Small intestine (tissue), 16 donors: ENCODE measurements around the gene SNAP29. TPM values are rescaled to one million over a fixed set of nuclear protein-coding genes. Genes with fewer than 3 reads are reported as not detected.

Source experiments
- DNase-seq, 2 donors: peaks; one replicate each; pipeline versions ENCODE4 v3.0.0 to v3.0.0-alpha.2; 2013
- FAIRE-seq: peaks from 2 replicates; lab custom pipeline; 2012; peaks lifted over from hg19 to GRCh38; lab: Jason Lieb, UNC
- H3K27ac ChIP-seq, 3 donors: one replicate each; pipeline ENCODE4 v1.5.1; 2013; ENCODE audit warnings: low read length in 2 of 3, mild to moderate bottlenecking in 2 of 3, control low read depth in 1 of 3, inconsistent platforms in 1 of 3, low read depth in 1 of 3, moderate library complexity in 1 of 3
- H3K27me3 ChIP-seq, 3 donors: one replicate each; pipeline ENCODE4 v1.6.1; 2013; ENCODE audit warnings: low read length in 3 of 3, inconsistent platforms in 1 of 3; ENCODE audit not compliant: control insufficient read depth in 3 of 3, insufficient read depth in 3 of 3
- H3K36me3 ChIP-seq, 3 donors: one replicate each; pipeline ENCODE4 v1.6.1; 2013; ENCODE audit warnings: low read length in 3 of 3, inconsistent platforms in 1 of 3, low read depth in 1 of 3, mild to moderate bottlenecking in 1 of 3, moderate library complexity in 1 of 3; ENCODE audit not compliant: control insufficient read depth in 3 of 3, insufficient read depth in 2 of 3
- H3K4me1 ChIP-seq, 3 donors: one replicate each; pipeline ENCODE4 v1.6.1; 2013; ENCODE audit warnings: low read length in 2 of 3, inconsistent platforms in 1 of 3, low read depth in 1 of 3, mild to moderate bottlenecking in 1 of 3, moderate library complexity in 1 of 3; ENCODE audit not compliant: control insufficient read depth in 3 of 3, insufficient read depth in 2 of 3
- H3K4me3 ChIP-seq, 3 donors: one replicate each; pipeline ENCODE4 v1.5.1; 2013; ENCODE audit warnings: low read length in 3 of 3, control low read depth in 1 of 3, inconsistent platforms in 1 of 3, low read depth in 1 of 3, mild to moderate bottlenecking in 1 of 3, moderate library complexity in 1 of 3
- H3K9me3 ChIP-seq, 2 donors: one replicate each; pipeline ENCODE4 v1.6.1; 2013; ENCODE audit warnings: low read depth in 1 of 2, low read length in 1 of 2; ENCODE audit not compliant: control insufficient read depth in 2 of 2, insufficient read depth in 1 of 2
- WGBS, 3 donors: extraction: QIAGEN DNeasy Blood & Tissue Kit; methylation state at CpG; one replicate each; pipeline ENCODE4 v1.1.7; 2013; 5-methylcytosine and 5-hydroxymethylcytosine counted together
- long read RNA-seq, 10 donors: transcript quantifications; one replicate each; lab custom pipeline, GENCODE V29; 2026
- polyA plus RNA-seq, 4 donors: library from polyadenylated mRNA; stranded (reverse) in 3 of 4; unstranded in 1 of 4; fragments of 200-250 nt in 3 of 4; fragments of 120-200 nt in 1 of 4; gene quantifications; one replicate each; pipeline versions ENCODE4 v1.2.1 to v1.2.3, GENCODE V29; 2013
- donor health status: healthy with polysubstance abuse.
- donor health status: control.
- donor health status: control.
- donor health status: Bipolar disorder and iron deficiency.
- donor health status: healthy.

SNAP29 gene
- 10 to 100 TPM; 13.8 to 32.2 (median 18.2) TPM for polyA plus RNA-seq
- long read RNA-seq, donor 1, full-length matches to known transcripts, result 31 of 60 reads
- long read RNA-seq, donor 1, partial matches to known transcripts, result 29 of 60 reads
- long read RNA-seq, donor 1, other reads (novel, unspliced or antisense), result 0 of 60 reads
- long read RNA-seq, donor 2, full-length matches to known transcripts, result 10 of 10 reads
- long read RNA-seq, donor 2, partial matches to known transcripts, result 0 of 10 reads
- long read RNA-seq, donor 2, other reads (novel, unspliced or antisense), result 0 of 10 reads
- long read RNA-seq, donor 3, full-length matches to known transcripts, result 12 of 17 reads
- long read RNA-seq, donor 3, partial matches to known transcripts, result 5 of 17 reads
- long read RNA-seq, donor 3, other reads (novel, unspliced or antisense), result 0 of 17 reads
- long read RNA-seq, donor 4, partial matches to known transcripts, result 0 of 1 reads
- long read RNA-seq, donor 4, other reads (novel, unspliced or antisense), result 0 of 1 reads
- long read RNA-seq, donor 5, full-length matches to known transcripts, result 5 of 5 reads
- long read RNA-seq, donor 5, partial matches to known transcripts, result 0 of 5 reads
- long read RNA-seq, donor 5, other reads (novel, unspliced or antisense), result 0 of 5 reads
- long read RNA-seq, donor 6, full-length matches to known transcripts, result 12 of 12 reads
- long read RNA-seq, donor 6, partial matches to known transcripts, result 0 of 12 reads
- long read RNA-seq, donor 6, other reads (novel, unspliced or antisense), result 0 of 12 reads
- long read RNA-seq, donor 7, full-length matches to known transcripts, result 19 of 30 reads
- long read RNA-seq, donor 7, partial matches to known transcripts, result 11 of 30 reads
- long read RNA-seq, donor 7, other reads (novel, unspliced or antisense), result 0 of 30 reads
- long read RNA-seq, donor 8, full-length matches to known transcripts, result 5 of 5 reads
- long read RNA-seq, donor 8, partial matches to known transcripts, result 0 of 5 reads
- long read RNA-seq, donor 8, other reads (novel, unspliced or antisense), result 0 of 5 reads
- long read RNA-seq, donor 9, full-length matches to known transcripts, result 5 of 5 reads
- long read RNA-seq, donor 9, partial matches to known transcripts, result 0 of 5 reads
- long read RNA-seq, donor 9, other reads (novel, unspliced or antisense), result 0 of 5 reads
- long read RNA-seq, donor 10, full-length matches to known transcripts, result 18 of 25 reads
- long read RNA-seq, donor 10, partial matches to known transcripts, result 7 of 25 reads
- long read RNA-seq, donor 10, other reads (novel, unspliced or antisense), result 0 of 25 reads

GRCh38 chr22:20858615-20859416 is at the start of gene SNAP29, which contains the start of gene PI4KA:
TSS of gene SNAP29 (plus strand) at chr22:20859007. CDS start at chr22:20859111, 104 bp downstream.
TSS of gene PI4KA (minus strand) at chr22:20858811. CDS start at chr22:20858725, 86 bp downstream.
- DNase-seq, result peak; percentile 98 to 99
- Histone ChIP-seq H3K4me1 (peaks cover 3 to 25% (median 17%) of the 10 kb centered on the region in 3 donors), H3K4me3 (peak within 1 kb of the TSS; percentile 79 to 92 (median 91)), H3K9me3 (no peaks in the 10 kb centered on the region), H3K27me3 (no peaks in the 10 kb centered on the region), H3K27ac (peak within 1 kb of the TSS; percentile 74 to 95 (median 92)), H3K36me3 (peaks cover 0 to 23% (median 0%) of the 10 kb centered on the region in 3 donors)
- no peak for FAIRE-seq
- WGBS, 3 donors, result 0 to 1% (median 0%) methylated on average over 66 to 100 of the region's 100 CpGs

- H3K36me3 ChIP-seq, result peaks cover 10 to 75% (median 11%) of the 10 kb centered on the region in 3 donors
Measured at GRCh38 chr22:20809538-20810185, 49.1 kb upstream of the SNAP29 start.

DNA sequence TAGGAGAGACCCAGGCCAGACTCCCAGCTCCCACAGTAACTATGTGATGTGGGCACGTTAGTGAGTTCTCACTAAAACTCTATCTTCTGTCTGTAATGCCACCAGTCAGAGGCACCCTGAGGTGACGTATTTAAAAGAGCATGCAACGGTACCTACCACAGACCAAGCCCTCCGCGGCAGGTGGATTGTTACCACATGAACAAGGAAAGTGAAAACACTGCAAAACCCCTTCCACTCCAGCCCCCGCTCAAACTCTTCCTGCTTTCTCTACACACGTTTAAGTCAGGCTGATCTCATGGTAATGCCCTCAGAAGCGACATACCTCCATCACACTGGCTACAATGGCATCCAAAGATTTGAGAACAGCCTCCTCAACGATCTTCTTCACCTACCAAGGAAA is 48.2 kb upstream of the SNAP29 start:
- Histone ChIP-seq H3K27ac (no peak overlapping the region), H3K27me3 (no peaks in the 10 kb centered on the region), H3K36me3 (peaks cover 7 to 72% (median 10%) of the 10 kb centered on the region in 3 donors), H3K4me1 (no peaks in the 10 kb centered on the region), H3K4me3 (no peak overlapping the region), H3K9me3 (no peaks in the 10 kb centered on the region)
- DNase-seq (no peak), FAIRE-seq (no peak)
- WGBS, 3 donors, result 87 to 90% (median 88%) methylated on average over 9 of the region's 9 CpGs

More at GRCh38 chr22:20809538-20810185, 49.1 kb upstream of the SNAP29 start:
- H3K4me1 ChIP-seq, result no peaks in the 10 kb centered on the region
- H3K27me3 ChIP-seq, result no peaks in the 10 kb centered on the region
- no peak overlapping the region for H3K4me3 ChIP-seq
- no peak for DNase-seq
- 92 to 94% (median 92%) methylated on average over 6 of the region's 6 CpGs for WGBS, 3 donors
- H3K9me3 ChIP-seq, result no peaks in the 10 kb centered on the region
- no peak overlapping the region for H3K27ac ChIP-seq
- FAIRE-seq, result no peak

- no peak for DNase-seq
- H3K36me3 ChIP-seq, result peaks cover 7 to 74% (median 7%) of the 10 kb centered on the region in 3 donors
- FAIRE-seq, result no peak
- no peak overlapping the region for H3K4me3 ChIP-seq
- no peaks in the 10 kb centered on the region for H3K4me1 ChIP-seq
- no peaks in the 10 kb centered on the region for H3K27me3 ChIP-seq
- 94 to 100% (median 96%) methylated on average over 1 of the region's 1 CpG for WGBS, 3 donors
- no peaks in the 10 kb centered on the region for H3K9me3 ChIP-seq
- H3K27ac ChIP-seq, result no peak overlapping the region
Measured at GRCh38 chr22:20811171-20811570, 47.6 kb upstream of the SNAP29 start.

DNA sequence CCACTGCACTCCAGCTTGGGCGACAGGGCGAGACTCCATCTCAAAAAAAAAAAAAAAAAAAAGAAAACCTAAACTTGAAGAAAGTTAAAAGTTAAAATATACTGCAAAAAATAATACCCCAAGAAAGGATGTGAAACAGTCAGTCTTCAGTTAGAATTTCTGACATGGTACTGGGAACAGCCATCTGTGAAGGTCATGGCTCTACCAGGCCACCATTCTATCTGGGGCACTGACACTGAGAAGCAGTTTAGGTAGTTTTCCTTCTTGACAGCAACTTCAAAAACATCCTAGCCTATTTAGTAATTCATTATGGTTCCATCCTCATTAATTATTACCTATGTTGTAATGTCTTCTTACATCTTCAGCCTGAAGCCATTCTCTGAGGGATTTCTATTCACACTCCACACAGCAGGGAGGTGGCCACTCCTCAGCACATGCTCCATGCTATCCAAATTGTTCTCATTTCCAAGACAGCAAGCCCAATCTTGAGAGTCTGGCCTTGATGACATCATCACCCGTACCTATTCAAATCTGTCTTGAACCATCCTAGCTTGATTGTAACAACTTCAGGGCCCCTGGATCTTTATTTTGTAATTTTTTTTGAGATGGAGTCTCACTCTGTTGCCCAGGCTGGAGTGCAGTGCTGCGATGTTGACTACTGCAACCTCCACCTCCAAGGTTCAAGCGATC is 46.7 kb upstream of the SNAP29 start:
- H3K36me3 ChIP-seq, result peaks cover 5 to 72% (median 5%) of the 10 kb centered on the region in 3 donors
- no peak overlapping the region for H3K27ac ChIP-seq
- H3K4me3 ChIP-seq, result no peak overlapping the region
- DNase-seq (no peak), FAIRE-seq (no peak)
- no peaks in the 10 kb centered on the region for H3K4me1 ChIP-seq
- no peaks in the 10 kb centered on the region for H3K27me3 ChIP-seq
- 97 to 98% (median 98%) methylated on average over 5 of the region's 5 CpGs for WGBS, 3 donors
- H3K9me3 ChIP-seq, result no peaks in the 10 kb centered on the region

DNA sequence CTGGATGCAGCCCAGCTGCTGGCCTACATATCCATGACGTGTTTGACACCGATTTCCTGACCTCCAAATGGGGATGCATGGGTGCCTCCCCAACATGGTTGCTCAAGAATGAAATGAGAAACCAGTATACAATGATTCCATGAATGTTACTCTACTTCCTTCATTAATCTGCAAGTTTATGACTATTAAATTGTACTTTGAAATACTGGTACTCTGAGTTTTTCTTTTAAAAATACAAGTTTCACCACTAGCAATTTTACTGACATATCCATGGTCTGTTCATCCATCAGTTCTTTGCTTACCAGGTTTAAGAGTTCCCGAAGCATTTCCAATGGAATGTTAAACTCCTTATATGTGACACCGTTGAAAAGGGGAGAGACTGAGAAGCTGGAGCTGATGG is 45.8 kb upstream of the SNAP29 start:
- 96 to 98% (median 97%) methylated on average over 4 of the region's 4 CpGs for WGBS, 3 donors
- DNase-seq (no peak), FAIRE-seq (no peak)
- Histone ChIP-seq H3K27ac (no peak overlapping the region), H3K4me1 (no peaks in the 10 kb centered on the region), H3K27me3 (no peaks in the 10 kb centered on the region), H3K9me3 (no peaks in the 10 kb centered on the region), H3K4me3 (no peak overlapping the region), H3K36me3 (peaks cover 3 to 72% (median 4%) of the 10 kb centered on the region in 3 donors)
